Fibroblast of upper back skin (primary cell): ENCODE measurements around the gene SERPINE1.
A peak's percentile ranks its signal among the peaks of the same experiment; 100 is the strongest.

ENCODE experiments used
- DNase-seq: peaks from one replicate; pipeline ENCODE4 v3.0.0-alpha.2; 2013

SERPINE1 gene

DNA sequence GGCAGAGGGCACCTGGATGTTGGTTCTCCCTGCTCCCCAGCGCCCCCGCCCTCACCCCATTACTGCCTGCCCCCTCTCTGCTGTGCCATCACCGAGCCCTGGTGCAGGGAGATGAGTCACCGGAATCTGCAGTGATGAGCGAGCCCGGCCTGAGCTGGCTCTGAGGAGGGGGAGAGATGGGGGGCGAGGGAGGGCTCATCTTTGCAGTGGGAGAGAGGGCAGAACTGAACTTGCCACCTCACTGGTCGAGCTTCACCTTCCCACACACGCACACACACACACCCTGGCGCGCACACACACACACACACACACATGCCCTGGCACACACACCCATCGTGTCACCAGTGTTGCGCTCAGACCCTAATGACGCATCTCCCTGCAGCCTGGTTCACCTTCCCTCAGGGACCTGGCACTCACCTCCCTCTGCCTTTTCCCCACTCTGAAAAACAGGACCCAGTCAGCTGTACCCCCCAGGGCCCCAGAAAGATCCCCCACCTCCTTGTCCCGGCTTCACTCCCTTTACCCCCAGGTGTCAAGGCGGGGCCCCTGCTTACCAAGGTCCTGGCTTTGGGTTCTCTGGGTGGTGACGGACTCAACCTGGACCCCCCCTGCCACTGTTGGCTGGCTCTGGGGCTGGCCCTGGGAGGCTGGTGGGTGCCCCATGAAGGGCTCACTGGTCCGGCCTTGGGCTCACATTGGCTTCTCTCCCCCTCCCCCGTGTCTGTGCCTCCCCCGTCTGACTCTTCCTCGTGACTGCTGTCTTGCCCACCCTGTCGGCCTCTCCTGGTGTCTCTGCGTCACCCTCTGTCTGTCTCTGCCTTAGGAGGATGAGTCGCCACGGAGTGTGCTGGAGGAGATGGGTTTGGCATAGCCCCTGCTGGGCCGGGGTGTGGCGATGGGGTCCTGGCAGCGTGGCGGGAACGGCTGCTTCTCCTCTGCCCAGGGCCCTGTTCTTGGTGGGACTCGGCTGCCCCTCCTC lies 33.1 kb downstream of the SERPINE1 start:
- no peak for DNase-seq

GRCh38 chr7:101160910-101161309 lies 34.0 kb downstream of the SERPINE1 start:
- DNase-seq: no peak

- DNase-seq: no peak
These were observed 35.0 kb downstream of the SERPINE1 start for GRCh38 chr7:101161692-101162471.

GRCh38 chr7:101162551-101163278 lies 35.8 kb downstream of the SERPINE1 start:
- DNase-seq: peak; percentile 31

DNA sequence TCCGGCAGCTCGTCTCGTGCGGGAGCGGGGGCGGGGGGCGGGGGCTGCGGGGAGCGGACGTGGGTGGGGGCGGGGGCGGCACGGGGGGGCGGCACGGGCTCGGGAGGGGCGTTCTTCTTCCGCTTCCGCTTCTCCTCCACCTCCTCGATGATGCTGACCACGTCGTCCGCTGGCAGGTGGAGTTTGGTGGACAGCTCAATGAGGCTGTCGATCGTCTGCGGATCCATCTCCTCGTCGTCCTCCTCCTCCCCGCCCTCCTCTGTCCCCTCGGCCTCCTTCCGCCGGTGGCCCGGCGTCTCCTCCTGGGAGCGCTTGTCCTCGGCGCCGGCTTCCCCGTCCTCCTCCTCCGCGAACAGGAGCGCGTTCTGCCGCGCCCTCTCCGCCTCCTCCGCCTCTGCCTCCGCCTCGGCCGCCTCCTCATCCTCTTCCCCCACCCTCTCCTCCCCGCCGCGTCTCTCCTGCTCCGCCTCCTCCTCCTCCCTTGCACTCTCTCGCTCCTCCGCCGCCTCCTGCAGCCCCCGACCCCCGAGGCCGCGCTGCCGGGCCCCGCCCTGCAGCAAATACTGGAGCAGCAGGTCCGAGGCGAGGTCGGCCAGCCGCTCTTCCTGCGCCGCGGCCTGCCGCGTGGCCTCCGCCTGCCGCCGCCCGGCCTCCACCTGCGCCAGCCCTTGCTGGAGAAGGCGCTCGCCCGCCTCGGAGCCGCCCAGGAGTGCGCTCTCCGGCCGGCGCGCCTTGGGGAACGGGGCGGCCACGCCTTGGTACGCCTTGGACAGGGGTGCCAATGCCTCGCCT lies 36.6 kb downstream of the SERPINE1 start:
- DNase-seq: no peak

DNA sequence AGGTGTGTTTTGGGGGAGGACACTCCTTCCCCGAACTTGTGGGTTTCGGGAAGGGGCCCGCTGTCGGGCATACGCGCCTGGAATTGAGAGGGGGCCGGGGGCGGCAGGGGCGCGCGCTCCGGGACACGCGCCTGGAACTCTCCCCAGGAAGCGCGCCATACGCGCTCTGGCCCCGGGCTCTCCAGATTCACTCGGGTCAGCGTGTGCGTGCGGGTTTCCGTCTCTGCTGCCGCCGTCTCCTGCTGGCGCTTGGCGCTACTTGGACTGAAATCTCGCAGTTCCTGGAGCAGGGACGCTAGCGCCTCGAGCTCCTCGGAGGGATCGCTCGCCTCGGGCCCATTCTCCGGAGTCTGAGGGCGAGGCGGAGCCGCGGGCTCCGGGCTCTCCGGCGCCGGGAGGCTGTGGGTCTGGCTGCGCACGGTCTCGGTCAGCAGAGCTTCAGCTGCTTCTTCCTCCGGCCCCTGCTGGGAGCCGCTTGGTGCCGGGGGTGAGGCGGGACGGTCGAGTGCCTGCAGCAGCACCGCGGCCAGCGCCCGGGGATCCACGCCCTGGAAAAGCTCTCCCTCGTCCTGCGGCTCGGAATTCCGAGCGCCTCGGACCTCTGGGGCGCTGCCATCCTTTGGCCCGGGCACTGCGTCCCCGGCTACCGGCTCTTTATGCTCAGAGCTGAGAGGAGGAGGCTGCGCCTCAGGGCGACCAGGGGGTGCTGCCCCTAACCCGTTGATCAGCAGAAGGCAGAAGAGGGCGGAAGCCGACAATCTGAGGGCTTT lies 37.4 kb downstream of the SERPINE1 start:
- peak; percentile 58 for DNase-seq

DNA sequence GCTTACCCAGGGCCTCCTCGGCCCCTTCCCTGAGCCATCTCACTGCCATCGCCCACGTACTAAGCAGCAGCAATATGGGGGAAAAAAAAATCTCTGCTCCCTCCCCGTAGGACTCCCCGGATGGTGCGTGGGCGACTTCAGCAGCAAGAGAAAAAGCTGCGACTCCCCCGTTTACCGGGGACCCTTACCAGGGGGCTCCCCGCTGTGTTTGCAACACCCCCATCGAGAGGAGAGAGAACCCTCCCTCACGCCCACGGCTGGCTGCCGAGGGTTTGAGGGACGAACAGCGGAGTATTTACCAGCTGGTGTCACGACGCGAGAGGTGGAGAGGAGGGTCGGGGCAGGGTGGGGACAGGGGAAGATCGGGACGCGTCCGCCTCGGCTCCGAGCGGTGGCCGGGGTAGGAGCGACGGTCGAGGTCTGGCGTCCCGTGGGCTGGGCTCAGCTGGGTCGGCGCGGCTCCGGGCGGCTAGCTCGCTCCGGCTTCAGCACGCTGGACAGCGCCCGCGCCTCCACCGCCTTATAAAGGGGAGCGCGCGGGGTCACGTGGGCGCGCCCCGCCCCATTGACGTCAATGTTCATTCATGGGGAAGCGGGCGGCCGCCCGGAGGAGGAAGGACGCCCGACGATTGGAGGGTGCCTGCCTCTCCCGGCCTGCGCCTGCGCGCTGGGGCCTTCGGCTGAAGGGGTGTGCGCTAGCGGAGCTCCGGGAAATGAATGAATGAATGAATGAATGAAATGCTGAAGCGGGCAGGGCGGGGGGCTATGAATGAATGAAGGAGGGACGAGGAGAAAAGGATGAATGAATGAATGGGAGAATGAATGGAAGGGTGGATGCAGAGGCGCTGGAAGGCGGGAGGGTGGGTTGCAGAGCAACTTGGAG lies 38.4 kb downstream of the SERPINE1 start, which contains the start of gene VGF:
VGF (minus strand) TSS at position 495 of the 883 bp plus-strand sequence. CDS start 726 bp downstream, outside the sequence.
- peak; percentile 95 for DNase-seq

DNA sequence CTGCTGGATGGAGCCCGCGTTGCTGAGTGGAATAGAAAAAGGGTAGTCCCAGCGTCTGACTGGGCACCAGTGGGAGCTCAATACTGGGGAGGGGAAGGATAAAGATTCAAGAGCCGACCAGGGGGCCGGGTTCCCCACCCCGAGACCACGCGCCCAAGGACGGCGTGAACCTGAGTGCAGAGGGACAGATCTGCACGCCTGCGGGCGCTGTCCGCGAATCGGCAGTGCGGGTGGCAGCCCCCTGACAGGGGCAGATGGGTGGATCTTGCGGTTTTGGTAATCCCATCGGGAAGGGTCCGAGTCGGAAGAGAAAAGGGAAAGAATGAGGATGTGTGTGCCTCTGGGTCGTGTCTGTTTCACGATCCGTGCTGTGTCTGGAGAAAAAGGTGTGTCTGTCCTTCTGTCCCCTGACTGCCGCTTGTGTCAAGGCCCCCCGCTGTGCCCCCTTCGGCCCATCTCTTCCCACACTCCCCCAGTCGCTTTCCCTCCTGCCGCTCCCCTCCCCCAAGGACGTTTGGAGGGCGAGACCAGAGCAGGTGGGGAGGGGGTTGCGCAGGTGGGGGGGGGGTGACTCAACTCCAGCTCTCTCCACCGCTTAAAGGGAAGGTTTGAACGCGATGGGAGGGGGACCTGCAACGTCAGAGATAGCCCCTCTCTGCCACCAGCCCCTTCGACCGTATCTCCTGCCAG lies 39.2 kb downstream of the SERPINE1 start:
- DNase-seq: no peak

DNA sequence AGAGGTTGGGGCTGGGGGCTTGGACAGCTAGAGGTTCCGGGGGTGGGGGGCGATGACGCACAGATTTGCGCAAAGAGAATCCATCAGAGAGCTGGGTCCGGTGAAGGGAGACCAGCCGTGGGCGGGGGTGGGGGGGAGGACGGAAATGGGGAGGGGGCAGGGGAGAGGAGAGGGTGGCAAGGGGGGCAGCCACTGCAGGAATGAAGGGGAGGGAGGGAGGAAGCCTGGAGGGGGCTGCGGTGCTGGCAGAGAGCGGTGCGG lies 39.7 kb downstream of the SERPINE1 start:
- no peak for DNase-seq

- DNase-seq: peak; percentile 76
These were observed 40.2 kb downstream of the SERPINE1 start for GRCh38 chr7:101166909-101167644.

DNA sequence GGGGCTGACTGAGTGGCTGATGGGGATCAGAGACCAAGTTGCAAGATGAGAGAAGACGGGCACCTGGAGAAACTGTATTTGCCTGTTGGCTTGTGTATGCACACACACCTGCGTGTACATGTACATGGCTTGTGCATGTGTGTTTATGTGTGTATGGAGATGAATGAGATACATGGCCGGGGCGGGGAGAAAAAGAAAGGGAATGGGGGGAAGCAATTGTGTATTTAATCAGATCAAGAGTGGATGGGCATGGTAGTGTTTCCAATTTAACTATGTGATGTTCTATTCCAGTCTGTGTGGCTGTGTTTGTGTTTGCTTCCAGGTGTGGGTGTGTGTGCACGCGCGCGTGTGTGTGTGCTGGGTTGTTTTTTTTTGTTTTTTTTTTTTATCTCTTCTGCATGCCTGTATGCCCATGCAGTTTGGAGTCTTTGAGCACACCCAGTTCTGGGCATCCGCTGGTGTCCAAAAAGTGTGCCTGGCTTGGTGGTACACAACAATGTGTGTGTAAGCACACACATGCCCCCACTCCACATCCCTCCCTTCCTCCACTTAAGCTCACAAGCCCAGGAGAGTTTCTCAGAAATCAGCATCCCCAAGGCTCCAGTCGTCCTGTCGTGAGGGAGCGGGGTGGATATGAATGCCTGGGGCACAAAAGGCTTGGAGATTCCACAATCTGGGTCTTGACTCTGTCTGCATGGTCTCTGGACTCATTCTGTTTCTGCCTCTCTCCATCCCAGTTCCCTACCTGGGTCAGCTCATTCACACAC lies 40.9 kb downstream of the SERPINE1 start:
- DNase-seq: no peak

DNA sequence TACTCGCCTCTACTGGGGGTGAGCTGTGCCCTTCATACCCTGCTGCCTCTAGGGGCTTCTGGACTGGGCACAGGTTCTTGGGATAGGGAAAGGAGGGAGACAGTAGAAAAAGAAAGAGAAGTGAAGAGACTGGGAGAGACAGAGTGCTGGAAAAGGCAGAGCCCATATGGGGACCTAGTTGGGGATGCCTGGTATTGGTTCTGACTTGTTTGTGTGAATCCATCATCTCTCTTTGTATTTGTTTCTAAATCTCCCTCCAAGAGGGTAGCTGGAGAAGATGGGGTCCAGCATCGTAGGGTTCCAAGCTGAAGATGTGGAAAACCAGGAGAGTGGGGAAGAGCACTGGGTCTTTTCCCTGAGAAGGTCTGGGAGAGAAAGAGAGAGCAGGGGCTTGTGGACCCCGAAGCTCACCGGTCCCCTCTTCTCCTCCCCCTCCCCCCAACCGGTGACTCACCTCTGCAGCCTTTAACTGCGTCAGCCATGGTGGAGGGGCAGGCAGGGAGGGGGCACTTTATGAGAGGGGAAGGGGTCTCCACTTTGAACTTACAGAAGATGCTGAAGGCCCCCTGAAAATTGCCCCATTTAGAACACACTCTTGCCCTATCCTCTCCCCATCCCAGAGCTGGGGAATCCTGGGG lies 41.6 kb downstream of the SERPINE1 start:
- DNase-seq: no peak

GRCh38 chr7:101169110-101169837 lies 42.4 kb downstream of the SERPINE1 start:
- DNase-seq: no peak

GRCh38 chr7:101169838-101170551 lies 43.1 kb downstream of the SERPINE1 start:
- DNase-seq: peak; percentile 52

- DNase-seq: no peak
These were observed 43.9 kb downstream of the SERPINE1 start for GRCh38 chr7:101170617-101171441.

GRCh38 chr7:101171442-101171837 lies 44.5 kb downstream of the SERPINE1 start:
- DNase-seq: no peak
